NCI-H1417 (cell line): ENCODE results near the gene ACOT6.
"Not testable (repeated sequence)": the region's sequence is repeated elsewhere in the genome, so short reads cannot be mapped to it uniquely, and the experiment has no call there.

Experiments
- DNase-seq, 3 experiments: peaks; one replicate each; lab custom pipeline; 2025; lab: John Stamatoyannopoulos, UW

Gene ACOT6

GRCh38 chr14:73599499-73599898, 12.8 kb upstream of the ACOT6 start:
- no peak for DNase-seq

- DNase-seq = no peak
These were observed 9.3 kb upstream of the ACOT6 start for GRCh38 chr14:73602994-73603393.

- no peak for DNase-seq
These were observed 6.0 kb upstream of the ACOT6 start for GRCh38 chr14:73606271-73606670.

GRCh38 chr14:73607241-73607640, 5.1 kb upstream of the ACOT6 start:
- DNase-seq = no peak

DNA sequence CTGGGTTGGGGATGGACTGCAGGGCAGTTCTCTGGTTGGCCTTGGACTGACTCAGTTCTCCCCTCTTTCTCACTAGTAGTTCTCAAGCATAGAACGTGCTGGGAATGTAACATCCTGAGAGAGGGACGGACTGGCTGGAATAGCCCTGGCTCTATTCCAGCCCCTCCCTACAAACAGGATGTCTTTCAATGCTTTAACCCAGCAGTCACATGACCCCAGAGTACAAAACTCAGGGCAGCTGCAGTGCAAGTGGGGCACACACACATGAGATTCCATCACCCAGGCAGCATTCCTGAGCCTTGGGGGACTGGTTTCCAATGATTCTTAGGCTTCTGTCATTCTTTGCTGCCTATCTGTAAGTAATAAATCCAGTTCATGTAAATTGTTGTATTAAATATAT, 1.6 kb upstream of the ACOT6 start:
- no peak for DNase-seq

- peak in 1 of 3 experiments; percentile 67 for DNase-seq
These were observed 698 bp downstream of the ACOT6 start for GRCh38 chr14:73613046-73613383.

DNA sequence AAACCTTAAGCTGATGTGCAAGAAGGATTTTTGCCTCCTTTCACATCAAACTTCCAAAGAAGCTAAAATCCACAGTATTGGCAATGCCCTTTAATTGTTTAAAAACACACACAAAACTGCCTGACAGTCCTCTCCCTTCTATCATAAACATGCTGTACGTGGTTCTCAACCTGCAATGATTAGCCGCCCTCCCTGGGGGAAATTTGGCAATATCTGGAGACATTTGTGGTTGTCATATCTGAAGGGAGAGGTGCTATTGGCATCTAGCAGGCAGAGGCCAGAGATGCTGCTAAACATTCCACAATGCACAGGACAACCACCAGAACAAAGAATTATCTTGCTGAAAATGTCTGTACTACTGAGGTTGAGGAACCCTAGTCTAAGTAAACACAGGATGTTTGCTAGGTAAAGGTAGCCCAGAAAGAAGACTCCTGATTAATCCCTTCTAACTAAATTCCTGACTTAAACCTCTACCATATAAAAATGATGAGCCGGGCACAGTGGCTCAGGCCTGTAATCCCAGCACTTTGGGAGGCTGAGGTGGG, 1.2 kb downstream of the ACOT6 start:
- DNase-seq = no peak

GRCh38 chr14:73616831-73617230, 4.5 kb downstream of the ACOT6 start:
- DNase-seq = no peak

GRCh38 chr14:73619524-73619923, 7.2 kb downstream of the ACOT6 start:
- no peak for DNase-seq

- no peak for DNase-seq
These were observed 8.0 kb downstream of the ACOT6 start for GRCh38 chr14:73620268-73620667.

GRCh38 chr14:73623504-73624054, 11.3 kb downstream of the ACOT6 start:
- no peak for DNase-seq

DNA sequence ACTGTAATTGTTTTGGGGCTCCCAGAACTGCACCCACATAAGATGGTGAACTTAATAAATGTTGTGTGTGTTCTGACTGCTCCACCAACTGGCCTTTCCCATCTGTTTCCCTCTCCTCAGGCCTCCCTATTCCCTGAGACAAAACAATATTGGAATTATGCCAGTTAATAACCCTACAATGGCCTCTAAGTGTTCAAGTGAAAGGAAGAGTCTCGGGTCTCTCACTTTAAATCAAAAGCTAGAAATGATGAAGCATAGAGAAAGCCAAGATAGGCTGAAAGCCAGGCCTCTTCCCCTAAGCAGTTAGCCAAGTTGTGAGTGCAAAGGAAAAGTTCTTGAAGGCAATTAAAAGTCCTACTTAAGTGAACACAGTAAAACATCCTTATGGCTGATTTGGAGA, 13.4 kb downstream of the ACOT6 start:
- no peak for DNase-seq

GRCh38 chr14:73627151-73627558, 14.8 kb downstream of the ACOT6 start:
- no peak for DNase-seq

- no peak for DNase-seq
These were observed 17.9 kb downstream of the ACOT6 start for GRCh38 chr14:73630009-73630780.

GRCh38 chr14:73633116-73634010, 21.0 kb downstream of the ACOT6 start:
- peak; percentile 70 to 86 (median 86) for DNase-seq

GRCh38 chr14:73634011-73634833, 21.9 kb downstream of the ACOT6 start:
- DNase-seq = peak; percentile 35 to 90 (median 81)

- DNase-seq = not testable (repeated sequence)
These were observed 24.0 kb downstream of the ACOT6 start for GRCh38 chr14:73636355-73636754.

DNA sequence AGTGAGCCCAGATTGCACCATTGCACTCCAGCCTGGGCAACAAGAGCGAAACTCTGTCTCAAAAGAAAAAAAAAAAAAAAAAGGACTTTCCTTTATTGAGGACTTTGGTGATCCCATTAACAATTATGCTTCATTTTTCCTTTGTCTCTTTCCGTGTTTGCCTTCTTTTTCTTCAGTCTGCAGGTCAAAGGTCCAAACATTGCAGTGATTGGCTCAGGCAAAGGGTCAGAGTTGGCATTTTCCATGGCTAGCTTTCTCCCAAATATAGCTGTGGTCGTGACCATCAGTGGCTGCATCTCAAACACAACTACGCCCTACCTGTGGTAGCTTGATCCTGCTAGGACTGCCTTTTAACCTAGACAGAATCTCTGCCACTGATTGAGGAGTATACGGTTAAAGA, 25.5 kb downstream of the ACOT6 start:
- no peak for DNase-seq

GRCh38 chr14:73640796-73641365, 28.6 kb downstream of the ACOT6 start:
- DNase-seq = no peak

DNA sequence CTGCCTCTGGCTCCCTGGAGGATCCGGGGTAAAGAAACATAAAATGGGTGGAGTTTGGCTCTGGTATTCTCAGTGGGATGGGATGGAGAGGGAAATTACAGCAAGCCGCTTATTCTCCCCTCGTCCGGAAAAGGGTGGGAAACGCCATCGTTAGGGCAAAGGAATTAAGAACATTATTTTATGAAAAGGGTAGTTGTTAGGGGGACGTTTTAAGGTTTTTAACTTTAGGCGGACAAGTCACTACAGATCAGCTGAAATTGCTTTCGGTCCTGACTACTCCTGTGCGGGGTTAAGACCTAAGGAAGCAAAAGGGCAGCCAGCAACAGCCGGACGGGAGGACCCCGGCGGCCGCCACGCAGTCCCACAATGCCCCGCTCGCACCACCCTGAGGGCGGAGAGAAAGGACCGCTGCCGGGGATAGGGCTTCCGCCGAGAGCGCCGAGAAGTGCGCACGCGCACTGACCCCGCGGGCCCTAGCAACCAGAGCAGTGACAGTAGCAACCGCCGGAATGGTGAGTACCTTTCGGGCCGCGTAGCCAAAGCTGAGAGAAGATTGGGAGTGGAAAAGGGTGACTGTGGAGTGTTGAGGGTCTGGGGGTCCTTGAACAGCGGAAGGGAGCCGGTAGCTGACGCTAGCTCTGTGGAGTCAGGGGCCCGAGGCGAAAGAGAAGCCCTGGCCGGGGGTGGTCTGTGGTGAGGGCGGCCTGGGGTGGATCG, 32.4 kb downstream of the ACOT6 start, which contains the start of gene DNAL1:
Gene DNAL1, plus strand, starts transcription at position 456 of the 717 bp plus-strand sequence. Its CDS starts 54 bp downstream, at position 510.
- peak; percentile 95 to 97 (median 97) for DNase-seq

GRCh38 chr14:73645248-73645610, 32.9 kb downstream of the ACOT6 start:
- no peak for DNase-seq
